Lung microvascular endothelial cell (primary cell): ENCODE data around the gene ANTXR2. TPM values are rescaled to one million over a fixed set of nuclear protein-coding genes. Genes with fewer than 3 reads are reported as not detected.
"Not testable (repeated sequence)": the region's sequence is repeated elsewhere in the genome, so short reads cannot be mapped to it uniquely, and the experiment has no call there.

Experiments used
- DNase-seq, 2 donors: peaks; one replicate each; pipeline versions ENCODE4 v3.0.0 to v3.0.0-alpha.2; 2010; ENCODE audit warnings: low read depth in 2 of 2
- total RNA-seq: library from RNA; depleted of rRNA; stranded (reverse); fragments of >200 nt; gene quantifications from 2 replicates; pipeline ENCODE4 v1.2.1, GENCODE V29; 2014

The ANTXR2 gene
- total RNA-seq, 1 donor from 2014 or later = 21.0 TPM

GRCh38 chr4:79920163-79920853 is 152.7 kb downstream of the ANTXR2 start:
- no peak for DNase-seq

DNA sequence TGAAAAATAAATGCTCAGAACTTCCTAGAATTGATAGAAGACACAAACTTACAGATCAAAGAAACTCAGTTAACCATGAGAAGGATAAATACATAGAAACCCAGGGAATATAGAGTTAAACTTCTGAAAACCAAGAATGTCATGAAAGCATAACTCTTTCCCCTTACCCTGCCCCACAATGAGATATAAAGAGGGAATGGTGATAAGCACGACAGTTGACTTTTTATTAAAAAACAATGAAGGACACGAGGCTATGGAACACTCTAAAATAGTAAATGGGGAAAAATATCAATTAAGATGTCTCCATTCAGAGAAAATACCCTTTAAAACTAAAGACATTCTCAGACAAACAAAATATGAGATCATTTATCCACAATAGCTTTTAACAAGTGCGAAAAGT is 154.7 kb downstream of the ANTXR2 start:
- no peak for DNase-seq

- peak; percentile 67 to 79 for DNase-seq
These were observed 155.8 kb downstream of the ANTXR2 start for GRCh38 chr4:79917246-79917645.

GRCh38 chr4:79915246-79915645 is 157.8 kb downstream of the ANTXR2 start:
- no peak for DNase-seq

DNA sequence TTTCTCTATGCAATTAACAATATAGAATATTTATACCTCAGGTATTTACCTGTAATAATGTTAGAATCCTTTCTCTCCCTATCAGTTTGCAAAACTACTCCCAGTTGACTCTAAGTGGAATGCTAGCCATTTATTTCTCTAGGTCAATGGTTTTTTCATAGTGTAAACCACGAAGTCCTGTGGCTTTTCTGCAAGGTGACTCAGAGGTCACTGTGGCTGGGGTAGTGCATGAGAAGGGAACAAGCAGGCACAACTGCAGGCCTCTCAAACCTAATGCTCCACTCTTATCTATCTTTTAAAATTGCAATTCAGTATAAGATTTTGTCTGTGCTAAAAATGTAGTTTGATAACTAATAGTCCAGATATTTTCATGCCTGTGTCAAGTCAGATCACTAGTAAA is 159.4 kb downstream of the ANTXR2 start:
- DNase-seq = peak in 1 of 2 donors; percentile 1

DNA sequence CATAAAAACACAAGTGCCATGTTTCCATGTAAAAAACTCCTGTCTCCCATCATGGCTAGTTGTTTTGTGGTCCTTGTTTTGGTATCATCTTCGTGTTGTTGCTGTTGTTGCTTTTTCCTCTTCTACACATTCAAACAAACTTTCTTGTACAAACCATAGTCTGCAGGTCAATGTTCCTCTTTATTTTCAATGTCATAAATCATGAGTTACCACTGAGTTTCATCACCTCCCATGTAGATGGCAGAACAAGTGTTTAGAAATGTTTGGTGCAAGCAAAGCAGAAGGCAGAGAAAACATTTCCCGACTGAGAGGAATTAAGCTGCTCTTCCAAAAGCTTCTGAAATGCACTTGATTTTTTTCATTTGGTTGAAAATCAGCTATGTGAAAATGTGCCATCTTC is 166.0 kb downstream of the ANTXR2 start:
- no peak for DNase-seq

DNA sequence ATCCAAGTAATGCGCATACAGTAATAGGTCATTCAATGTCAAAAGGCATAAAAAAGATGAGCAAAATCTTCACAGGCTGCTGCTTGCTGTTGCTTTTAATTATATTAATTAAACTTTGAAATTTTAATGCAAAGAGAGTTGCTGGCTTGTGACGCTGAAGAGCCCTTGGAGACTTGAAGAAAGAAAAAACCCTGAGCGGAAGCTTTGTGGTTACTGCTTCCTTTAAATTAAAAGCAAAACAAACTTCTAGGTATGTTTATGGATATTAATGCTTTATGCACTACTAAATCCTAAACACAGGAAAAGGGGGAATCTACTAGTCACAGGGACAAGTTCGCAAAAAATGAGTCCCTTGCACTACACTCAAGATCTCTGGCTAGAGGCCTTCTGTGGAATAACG is 166.7 kb downstream of the ANTXR2 start:
- DNase-seq = no peak

GRCh38 chr4:79905212-79905611 is 167.8 kb downstream of the ANTXR2 start:
- no peak for DNase-seq

DNA sequence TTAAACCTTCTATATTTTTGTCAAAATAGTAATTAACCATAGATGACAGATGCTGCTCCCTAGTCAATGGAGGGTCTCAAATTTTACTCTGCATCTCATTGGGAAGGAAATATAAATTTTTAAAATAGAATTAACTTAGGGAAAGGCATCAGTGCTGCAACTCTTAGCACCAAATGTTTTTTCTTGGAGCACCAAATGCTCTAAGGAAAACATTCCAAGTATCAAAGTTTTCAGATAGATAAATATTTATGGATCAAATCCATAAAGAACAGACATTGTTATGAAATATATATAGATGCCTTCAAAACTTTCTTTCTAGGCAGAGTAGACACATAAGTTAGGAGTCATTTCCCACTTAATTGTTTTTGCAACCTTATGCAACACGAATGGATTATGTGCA is 168.7 kb downstream of the ANTXR2 start:
- no peak for DNase-seq

DNA sequence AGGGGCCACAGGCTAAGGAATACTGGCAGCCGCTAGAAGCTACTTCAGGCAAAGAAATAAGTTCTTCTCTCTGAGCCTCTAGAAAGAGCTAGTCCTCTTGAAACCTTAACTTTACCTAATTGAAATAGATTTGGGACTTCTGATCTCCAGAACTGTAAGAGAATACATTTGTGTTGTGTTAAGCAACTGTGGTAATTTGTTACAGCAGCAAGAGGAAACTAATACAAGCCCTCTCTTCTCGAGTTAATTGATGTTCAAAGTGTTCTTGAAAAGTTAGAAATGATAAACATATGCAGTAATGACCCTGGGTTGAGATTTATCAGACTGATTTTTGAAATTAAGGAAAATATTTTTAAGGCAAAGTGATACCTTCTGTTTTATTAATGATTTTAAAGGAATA is 172.8 kb downstream of the ANTXR2 start:
- DNase-seq = no peak

DNA sequence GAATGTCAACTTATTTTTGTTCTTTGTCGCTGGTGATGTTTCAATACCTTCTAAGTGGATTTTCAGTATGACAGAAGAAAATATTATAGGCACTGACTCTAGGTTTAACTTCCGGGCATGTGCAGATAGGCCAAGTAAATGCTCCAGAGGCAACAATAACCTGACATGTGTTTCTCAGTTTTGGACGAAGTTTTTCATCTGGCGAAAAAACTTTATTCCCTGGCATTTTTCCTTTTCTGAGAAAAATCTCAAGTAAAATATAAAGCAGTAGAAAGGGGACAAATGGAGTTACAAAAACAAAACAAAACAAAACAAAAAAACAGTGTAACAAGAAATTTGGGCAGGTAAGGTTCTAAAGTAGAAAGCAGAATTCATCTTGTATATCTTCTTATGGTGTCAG is 173.5 kb downstream of the ANTXR2 start:
- DNase-seq = no peak

- DNase-seq = no peak
These were observed 175.0 kb downstream of the ANTXR2 start for GRCh38 chr4:79898055-79898454.

DNA sequence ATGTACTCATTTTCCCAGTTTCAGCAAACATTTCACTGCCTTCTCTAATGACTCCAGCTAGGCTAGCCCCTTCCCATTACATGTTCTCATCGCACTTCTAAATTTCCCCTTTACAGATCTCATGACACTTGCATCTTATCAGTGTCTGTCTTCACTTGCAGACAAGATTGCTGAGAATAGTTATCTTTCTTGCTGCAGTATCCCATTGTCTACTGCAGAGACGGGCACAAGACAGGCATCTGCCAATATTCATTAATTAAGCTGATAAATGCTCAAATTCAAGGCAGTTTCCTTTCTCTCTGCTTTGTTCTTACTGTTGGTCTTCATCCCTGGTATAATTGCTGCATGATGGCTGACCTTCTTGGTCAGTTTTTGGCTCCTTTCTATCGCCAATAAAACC is 175.9 kb downstream of the ANTXR2 start:
- DNase-seq = no peak

- DNase-seq = no peak
These were observed 179.6 kb downstream of the ANTXR2 start for GRCh38 chr4:79893456-79893855.

GRCh38 chr4:79889026-79889425 is 184.0 kb downstream of the ANTXR2 start:
- not testable (repeated sequence) for DNase-seq

DNA sequence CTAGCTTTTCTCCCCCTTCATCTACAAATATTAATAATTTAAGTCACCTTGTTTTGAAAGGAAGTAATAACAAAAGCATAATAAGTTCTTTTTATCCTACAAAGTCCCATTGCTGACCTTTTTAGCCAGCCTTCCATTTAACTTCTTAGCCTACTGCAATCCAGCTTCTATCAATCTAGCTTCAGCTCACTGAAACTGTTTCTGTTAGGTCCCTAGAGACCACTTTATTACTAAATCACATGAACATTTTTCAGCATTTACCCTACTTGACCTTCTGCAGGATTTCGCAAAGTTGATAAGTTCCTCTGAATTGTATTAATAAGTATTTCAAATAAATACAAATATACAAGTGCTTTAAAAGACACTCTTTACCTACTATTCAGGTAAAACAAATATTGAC is 186.5 kb downstream of the ANTXR2 start:
- DNase-seq = no peak

- DNase-seq = no peak
These were observed 187.0 kb downstream of the ANTXR2 start for GRCh38 chr4:79886021-79886420.

DNA sequence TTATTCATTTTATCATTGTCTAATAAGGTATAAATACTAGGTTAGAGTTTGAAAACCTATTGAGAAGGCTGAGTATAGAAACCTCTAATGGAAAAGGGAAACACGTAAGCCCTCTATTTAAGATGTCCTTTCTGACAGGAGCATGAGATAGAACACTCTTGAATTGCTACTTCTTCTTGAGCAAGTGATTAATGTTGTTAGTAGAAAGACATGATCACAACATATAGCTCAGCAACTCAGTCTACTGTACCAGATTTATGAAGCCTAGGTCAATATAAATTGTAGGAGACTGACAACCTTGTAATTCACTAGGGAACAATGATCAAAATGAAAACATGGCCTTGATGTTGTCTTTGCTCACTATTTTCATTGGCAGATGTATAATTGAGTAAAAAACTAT is 189.7 kb downstream of the ANTXR2 start:
- DNase-seq = no peak

GRCh38 chr4:79882806-79883205 is 190.2 kb downstream of the ANTXR2 start:
- peak in 1 of 2 donors; percentile 0 for DNase-seq

DNA sequence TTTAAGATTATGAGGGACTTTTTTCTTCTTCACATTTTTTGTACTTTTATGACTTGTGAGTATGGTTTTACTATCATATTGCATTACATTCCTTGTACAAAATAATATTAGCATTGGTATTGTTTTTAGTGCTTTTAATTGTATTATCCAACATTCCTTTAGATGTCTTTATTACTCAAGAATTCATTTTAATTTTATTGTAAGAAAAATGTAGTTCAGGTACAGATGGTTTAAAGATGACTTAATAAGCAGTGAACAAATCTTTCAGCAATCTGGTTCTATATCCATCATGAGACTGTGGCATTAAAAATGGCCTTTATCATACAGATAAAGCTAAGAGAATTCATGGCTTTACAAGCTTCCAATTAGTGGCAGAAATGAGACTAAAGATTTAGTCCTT is 191.6 kb downstream of the ANTXR2 start:
- no peak for DNase-seq

DNA sequence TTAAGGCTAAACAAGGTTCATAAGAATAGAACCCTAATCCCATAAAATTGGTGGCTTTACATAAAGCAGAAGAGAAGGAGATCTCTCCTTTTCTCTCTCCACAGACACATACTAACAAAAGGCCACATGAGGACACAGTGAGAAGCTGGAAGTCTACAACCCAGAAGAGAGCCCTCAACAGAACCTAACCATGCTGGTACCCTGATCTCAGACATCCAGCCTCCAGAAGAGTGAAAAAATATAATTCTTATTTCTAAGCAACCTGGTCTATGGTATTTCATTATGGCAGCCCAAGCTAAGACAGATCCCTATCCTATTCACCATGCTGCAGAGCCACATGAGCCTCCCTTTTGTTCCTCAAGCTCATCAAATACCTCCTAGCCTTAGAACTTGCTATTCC is 195.5 kb downstream of the ANTXR2 start:
- DNase-seq = no peak

DNA sequence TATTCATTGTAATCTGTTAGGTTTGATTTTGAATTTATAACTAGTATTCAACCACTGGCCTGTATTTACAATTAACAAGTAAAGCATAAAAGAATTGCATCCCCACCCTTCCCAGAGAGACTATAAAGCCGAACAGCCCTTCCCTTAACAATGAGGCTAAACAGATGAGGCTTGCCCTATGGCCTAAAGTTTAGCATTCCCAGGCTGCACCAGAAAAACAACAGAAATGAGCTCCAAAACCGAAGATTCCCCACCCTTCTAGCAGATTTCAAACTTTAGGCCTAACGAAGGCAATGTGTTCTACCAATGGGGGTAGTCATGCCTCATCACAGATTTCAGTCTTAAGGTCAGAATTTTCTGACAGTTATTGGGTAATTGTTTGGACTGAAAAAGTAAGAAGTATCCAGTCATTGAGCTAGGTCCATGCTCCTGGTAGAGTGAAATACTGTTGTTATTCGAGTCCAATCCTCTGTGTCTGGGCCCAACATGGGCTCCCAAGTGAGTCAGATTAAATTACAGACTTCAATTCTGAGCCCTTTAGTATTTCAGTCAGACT is 197.6 kb downstream of the ANTXR2 start:
- peak in 1 of 2 donors; percentile 10 for DNase-seq

GRCh38 chr4:79874197-79874596 is 198.8 kb downstream of the ANTXR2 start:
- DNase-seq = no peak

- no peak for DNase-seq
These were observed 200.3 kb downstream of the ANTXR2 start for GRCh38 chr4:79872738-79873137.
